HG03460 (cell line): ENCODE measurements around the gene TRANK1.

Experiments
- ATAC-seq: cut with Tn5 transposase; IDR thresholded peaks from one replicate; pipeline ENCODE4 v1.9.1; 2021; ENCODE audit not compliant: unreplicated experiment

Gene TRANK1

DNA sequence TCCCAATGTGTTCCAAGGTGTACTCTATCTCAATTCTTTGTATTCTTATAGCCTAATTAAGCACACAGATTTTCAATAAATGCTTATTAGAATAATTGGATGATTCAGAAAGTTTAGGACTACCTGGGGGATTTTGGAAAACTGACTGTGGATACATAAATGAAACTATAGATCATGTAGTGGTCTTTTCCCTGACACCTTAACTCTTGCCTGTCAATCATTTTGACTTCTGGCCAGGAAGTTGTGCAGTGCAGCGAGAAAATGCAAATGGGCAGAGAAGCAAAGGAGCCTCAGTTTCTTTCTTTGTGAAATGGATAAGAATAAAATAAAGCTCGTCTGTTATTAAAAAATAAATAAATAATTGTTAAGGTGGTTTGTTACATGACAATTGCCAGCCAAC is 133.1 kb downstream of the TRANK1 start:
- no peak for ATAC-seq

DNA sequence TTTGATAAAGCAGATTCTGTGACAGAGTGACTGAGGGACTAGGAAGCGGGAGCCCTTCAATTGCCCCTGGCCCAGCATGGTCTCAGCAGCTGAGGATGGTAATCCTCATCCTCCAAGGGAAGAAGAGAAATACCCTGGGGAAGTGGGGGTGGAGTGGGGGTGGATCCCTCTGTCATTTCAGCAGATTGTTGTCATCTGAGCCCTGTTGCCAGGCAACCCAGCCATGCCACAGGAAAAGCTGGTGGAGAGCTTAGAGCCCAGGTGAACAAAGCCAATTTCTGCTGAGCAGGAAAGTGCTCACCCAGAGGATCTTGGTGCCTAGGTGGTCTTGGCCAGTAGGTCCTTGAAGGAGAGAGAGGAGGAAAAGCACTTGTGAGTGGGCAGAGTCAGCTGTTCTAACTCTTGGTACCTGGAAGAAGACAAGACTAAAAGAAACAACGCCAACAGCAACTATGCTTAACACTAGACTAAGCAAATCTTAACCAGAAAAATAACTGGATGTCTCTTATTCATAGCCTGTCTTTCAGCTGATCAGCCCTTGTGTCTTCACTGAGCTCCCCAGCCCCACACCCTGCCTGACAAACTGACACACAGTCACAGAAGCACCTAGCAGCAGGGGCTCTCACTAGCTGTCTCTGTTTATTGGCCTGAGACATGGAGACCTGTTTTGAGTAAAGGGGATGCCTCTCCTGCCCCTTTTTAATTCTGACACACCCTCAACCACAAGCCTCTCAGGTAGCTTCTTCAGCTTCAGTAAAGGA is 140.4 kb downstream of the TRANK1 start:
- no peak for ATAC-seq

DNA sequence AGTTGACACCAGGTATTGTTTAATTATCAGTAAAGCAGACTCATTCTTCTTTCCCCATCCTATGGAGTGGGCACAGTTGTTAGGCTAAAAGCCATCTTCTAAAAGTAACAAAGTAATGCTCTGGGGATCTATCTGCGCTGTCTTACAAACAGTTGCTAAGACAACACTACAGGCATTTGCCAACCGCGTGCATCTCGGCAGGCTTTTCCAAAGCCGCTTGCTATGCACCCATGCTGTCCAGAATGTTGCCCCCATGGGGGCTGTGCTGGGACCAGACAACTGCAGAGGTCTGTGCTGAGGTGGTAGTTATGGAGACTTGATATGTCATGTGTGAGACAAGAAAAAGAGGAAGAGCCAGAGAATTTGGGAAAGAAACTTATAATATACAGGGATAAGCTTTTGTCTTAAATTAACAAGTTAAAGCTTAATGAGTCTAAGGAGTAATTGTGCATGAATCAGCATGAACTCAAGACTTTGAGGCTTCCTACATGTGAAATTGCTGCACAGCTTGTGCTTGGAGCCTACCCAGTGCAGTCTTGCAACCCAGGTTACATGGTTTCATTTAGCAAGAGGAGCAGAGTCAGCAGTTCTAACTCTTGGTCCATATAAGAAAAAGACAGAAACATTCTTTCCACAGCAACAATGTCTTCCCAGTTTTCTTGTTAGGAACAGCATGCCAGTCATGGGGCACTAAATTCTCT is 141.6 kb downstream of the TRANK1 start:
- ATAC-seq: no peak

DNA sequence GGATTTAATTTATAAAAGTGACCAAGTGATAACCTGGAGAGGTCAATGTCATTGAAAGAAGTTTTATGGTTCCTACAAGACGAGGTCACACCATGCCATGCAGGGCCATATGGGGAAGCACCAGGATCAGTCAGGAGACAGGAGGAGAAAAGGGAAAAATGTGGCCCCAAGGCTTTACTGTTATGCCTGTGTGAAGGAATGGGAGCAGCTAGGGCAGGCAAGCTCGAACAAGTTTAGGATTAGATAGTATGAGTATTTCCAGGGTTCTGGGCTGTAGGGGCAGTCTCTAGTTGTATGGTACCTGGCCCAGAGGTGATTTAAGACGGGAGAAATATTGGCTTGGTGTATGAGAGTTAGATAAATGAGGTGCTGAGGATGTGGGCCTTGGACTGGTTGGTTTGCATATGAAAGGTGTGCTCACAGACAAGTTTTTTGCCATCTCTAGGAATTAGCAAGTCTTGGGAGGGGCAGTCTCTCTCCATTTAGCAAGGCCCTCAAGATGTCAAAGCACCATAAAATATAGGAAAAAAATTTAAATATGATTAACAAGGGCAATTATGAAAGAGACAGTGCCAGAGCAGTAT is 144.2 kb downstream of the TRANK1 start:
- no peak for ATAC-seq

DNA sequence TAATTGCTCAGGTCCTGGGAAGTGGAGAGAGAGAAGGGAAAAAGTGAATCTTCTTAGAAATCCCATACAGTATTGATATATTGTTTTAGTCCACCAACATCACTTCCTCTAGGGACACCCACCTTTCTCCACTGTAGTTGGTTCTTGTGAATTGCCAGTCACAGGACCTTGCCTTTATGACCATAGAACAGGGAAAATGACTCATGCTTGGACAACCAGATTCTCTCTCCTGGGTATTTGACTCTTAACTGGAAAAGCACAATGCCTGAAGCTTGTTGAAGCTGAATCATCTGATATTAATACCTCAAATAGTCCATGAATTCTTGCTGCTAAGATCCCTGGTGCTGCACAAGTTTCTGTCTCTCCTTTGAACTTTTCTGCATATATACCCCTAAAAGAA is 148.0 kb downstream of the TRANK1 start:
- no peak for ATAC-seq

DNA sequence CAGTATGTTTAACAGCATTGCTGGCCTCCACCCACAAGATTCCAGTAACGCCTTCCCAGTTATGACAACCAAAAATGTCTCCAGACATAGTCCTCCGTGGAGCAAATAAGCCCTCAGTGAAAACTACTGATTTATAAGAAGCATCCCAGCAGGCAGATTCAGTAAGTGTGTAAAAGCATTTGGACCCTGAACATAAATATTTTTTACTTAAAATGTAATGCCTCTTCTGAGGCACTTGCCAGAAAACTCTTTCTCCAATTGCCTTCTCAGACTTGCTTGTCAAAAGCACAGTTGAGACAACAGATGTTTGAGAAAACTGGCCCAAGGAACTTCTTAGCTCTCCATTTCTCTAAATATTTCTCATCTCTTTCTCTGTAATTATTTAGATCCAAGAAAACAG is 148.7 kb downstream of the TRANK1 start:
- no peak for ATAC-seq

DNA sequence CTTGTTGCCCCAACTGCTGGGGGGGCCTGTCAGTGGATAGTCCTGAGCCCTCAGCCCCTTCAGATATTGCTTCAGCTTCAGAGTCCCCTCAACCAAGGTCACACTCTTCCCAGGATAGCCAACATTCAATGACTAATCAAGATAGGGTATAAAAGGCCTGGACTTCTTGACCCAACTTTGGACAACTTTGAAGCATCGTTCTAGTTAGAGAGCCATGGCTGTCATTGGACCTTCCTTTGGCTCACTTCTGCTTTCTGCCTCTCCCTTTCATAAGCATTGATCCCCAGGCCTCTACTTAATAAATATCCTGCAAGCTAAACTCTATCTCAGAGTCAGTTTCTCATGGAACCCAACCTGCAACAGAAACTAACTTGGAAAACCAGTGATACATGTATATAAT is 149.2 kb downstream of the TRANK1 start:
- ATAC-seq: no peak

DNA sequence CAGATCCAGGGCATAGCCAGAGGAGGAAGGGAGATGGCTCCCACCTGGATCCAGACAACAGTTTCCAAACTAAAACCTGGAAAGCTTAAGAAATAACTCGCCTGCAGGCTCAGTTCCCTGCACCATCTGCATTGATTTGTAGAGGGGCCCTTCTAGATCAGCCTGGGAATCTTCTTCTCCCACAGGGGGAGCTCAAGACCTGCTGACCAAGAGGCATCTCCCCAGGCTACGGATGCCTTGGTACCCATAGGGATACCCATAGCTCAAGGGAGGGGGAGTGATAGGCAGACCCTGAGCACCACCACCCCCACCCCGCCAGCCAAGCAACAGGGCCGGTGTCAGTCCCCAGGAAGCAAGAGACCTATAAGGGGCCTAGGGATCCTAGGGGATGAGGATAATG is 152.5 kb downstream of the TRANK1 start:
- peak; percentile 51 for ATAC-seq

DNA sequence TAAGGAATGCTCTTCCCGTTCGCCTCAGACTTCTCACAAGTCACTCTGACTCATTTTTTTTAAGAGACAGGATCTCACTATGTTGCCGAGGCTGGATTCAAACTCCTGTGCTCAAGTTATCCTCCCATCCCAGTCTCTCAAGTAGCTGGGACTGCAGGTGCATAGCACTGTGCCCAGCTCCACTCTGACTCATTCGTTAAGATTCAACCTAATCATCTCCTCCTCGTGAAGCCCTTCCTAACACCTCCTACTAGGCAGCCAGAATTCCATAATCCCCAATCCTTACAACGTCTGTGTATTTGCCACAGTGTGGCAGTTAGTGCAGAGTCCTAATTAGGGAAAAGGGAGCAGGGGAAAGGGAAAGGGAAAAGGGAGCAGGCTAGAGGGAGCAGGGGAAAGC is 154.1 kb downstream of the TRANK1 start:
- no peak for ATAC-seq

DNA sequence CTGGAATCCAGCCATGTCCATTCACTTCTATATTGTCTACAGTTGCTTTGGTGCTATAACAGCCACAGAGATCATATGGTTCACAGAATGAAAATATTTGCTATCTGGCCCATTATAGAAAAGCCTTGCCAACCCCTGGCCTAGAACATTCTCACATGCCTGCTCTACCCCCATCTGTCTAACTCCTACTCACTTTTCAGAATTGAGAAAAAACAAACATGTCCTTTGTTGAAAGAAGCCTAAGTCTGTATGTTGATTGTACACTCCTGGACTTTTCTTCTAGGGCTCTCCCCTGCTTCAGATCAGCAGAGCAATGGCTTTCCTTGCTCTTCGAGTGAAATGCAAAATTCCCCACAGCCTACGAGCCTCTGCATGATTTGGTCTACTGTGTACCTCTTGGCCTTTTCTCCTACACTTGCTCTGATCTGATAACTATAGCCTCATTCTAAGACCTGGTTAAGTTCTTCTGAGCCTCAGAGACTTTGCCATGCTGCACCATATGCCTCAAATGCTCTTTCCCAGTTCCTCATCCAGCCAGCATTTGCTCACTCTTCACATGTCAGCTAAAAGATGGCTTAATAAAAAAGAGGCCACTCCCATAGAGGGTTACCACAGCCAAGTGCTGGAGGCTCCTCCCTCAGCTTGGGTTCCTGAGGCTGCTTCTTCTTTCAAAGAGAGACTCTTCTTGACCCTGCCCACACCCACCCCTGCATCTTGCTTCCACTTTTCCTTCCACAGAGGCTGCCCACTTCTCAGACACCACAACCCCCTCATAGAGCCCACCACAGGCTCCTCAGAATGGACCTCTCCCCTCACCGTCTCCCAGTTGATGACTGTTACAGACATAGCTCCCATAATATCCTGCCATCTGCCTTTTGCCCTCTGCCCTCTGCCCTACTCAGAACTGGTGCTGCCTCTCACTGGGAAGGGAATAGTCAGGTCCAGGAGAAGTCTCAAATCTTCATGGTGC is 157.6 kb downstream of the TRANK1 start:
- no peak for ATAC-seq

DNA sequence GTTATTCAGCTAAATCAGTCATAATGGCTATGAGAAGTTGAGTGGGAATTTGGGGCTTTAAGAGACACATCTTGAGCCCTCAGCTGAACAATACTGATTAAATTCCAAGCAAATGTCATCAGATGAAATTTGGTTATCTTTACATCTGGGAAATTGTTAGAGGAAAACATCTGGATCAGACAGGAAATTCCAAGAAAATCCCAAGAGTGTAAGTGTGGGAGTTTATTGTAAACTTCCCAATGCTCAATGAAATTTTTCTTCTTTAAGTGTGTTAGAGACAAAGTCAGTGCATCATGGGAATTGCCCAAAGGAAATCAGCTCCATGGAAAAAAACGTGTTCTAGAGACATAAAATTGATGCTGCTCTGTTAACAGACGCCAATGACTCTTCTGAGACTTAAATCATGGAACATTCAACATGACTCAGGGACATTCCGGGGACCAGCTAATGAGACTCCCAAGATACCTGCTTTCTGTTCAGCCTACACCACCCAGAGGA is 160.7 kb downstream of the TRANK1 start:
- ATAC-seq: no peak

DNA sequence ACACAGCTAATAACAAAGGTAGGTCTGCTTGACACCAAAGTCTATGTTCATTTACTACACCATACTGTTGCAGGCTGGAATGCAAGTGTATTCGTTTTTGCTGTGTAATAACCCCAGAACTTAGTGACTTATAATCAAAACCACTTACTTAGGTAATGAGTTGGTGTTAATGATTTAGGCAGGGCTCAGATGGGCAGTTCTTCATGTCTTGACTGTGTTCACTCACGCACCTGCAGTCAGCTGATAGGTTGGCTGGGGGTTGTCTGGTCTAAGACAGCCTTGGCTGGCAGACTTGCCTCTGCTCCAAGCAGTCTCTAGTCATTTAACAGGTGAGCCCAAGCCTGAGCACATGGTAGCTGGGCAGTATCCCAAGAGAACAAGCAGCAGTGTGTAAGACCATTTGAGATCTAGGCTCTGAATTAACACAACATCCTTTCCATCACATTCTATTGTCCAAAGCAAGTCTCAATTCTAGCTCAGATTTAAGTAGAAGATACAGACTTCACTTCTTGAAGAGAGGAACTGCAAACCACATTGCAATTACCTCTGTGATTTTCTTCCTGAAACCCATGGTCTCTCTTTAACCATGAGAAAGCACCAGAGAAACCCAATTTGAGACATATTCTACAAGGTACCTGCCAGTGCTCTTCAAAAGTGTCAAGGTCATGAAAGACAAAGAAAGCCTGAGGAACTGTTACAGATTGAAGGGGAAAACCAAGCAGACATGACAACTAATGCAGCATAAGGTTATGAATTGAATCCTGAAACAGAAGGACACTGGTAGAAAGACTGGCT is 167.2 kb downstream of the TRANK1 start:
- peak; percentile 70 for ATAC-seq
